Thoracic aorta (tissue), 2 donors: Measurements from ENCODE around the gene ZSCAN29. TPM values are rescaled to one million over a fixed set of nuclear protein-coding genes. Genes with fewer than 3 reads are reported as not detected.
A peak's percentile ranks its signal among the peaks of the same experiment; 100 is the strongest.

Experiments
- ATAC-seq: fragments of 150-250 bp; one replicate; pipeline ENCODE4 v1.8.0; 2017; ENCODE audit warnings: low read depth; ENCODE audit not compliant: insufficient number of reproducible peaks, low FRiP score
- DNase-seq: peaks from one replicate; pipeline ENCODE4 v3.0.0-alpha.2; 2020; ENCODE audit warnings: low spot score
- H3K27ac ChIP-seq, 2 donors: fragments of 200-600 bp; sonication (generic); 1 replicate in 1 of 2; 2 replicates in 1 of 2; pipeline ENCODE4 v1.5.1; 2016; ENCODE audit warnings: mild to moderate bottlenecking in 2 of 2, moderate library complexity in 2 of 2
- H3K27me3 ChIP-seq: fragments of 200-600 bp; sonication (generic); replicated peaks from 2 replicates; pipeline ENCODE4 v1.6.0; 2016; ENCODE audit warnings: mild to moderate bottlenecking; ENCODE audit not compliant: insufficient read depth
- H3K36me3 ChIP-seq: fragments of 200-600 bp; sonication (generic); one replicate; pipeline ENCODE4 v1.5.1; 2016
- H3K4me1 ChIP-seq, 2 donors: fragments of 200-600 bp; sonication (generic); 1 replicate in 1 of 2; 2 replicates in 1 of 2; pipeline versions ENCODE4 v1.5.1 to v1.6.0; 2016; ENCODE audit warnings: low read depth in 2 of 2, mild to moderate bottlenecking in 1 of 2; ENCODE audit not compliant: control insufficient read depth in 1 of 2
- H3K4me3 ChIP-seq: fragments of 200-600 bp; sonication (generic); 2 replicates; pipeline ENCODE4 v1.5.1; 2016; ENCODE audit warnings: mild to moderate bottlenecking
- H3K9me3 ChIP-seq: fragments of 200-600 bp; sonication (generic); 2 replicates; pipeline ENCODE4 v1.5.1; 2016
- CTCF ChIP-seq: fragments of 200-600 bp; sonication (generic); IDR thresholded peaks from one replicate; pipeline ENCODE4 v1.5.1; 2019; ENCODE audit warnings: antibody characterized with exemption
- total RNA-seq, 2 donors: library from RNA; depleted of rRNA; stranded (reverse); fragments of >200 nt; gene quantifications; one replicate each; pipeline versions ENCODE4 v1.1.0 to v1.2.3, GENCODE V29; 2016

The ZSCAN29 gene
- total RNA-seq, 2 donors from 2014 or later = 13.9 to 19.1 TPM

GRCh38 chr15:43376017-43376705, 5.3 kb upstream of the ZSCAN29 start:
- Histone ChIP-seq H3K9me3 (no peaks in the 10 kb centered on the region), H3K4me3 (no peak overlapping the region), H3K4me1 (peaks cover 6 to 14% of the 10 kb centered on the region in 2 donors), H3K27ac (no peak overlapping the region), H3K27me3 (no peaks in the 10 kb centered on the region), H3K36me3 (no peaks in the 10 kb centered on the region)
- ATAC-seq (no peak), DNase-seq (no peak)
- TF ChIP-seq CTCF = peak; percentile 58

GRCh38 chr15:43370310-43370974, 401 bp downstream of the ZSCAN29 start:
- no peaks in the 10 kb centered on the region for H3K9me3 ChIP-seq
- H3K4me1 ChIP-seq = peaks cover 14 to 39% of the 10 kb centered on the region in 2 donors
- ATAC-seq (peak; percentile 61), DNase-seq (no peak)
- TF ChIP-seq CTCF = no peak
- H3K27ac ChIP-seq = peak overlapping the region; percentile 16 to 37
- H3K4me3 ChIP-seq = peak overlapping the region; percentile 87
- no peaks in the 10 kb centered on the region for H3K27me3 ChIP-seq
- H3K36me3 ChIP-seq = peaks cover 4% of the 10 kb centered on the region

- DNase-seq = no peak
- no peak for TF ChIP-seq CTCF
- Histone ChIP-seq H3K4me1 (no peaks in the 10 kb centered on the region), H3K27ac (no peak overlapping the region), H3K27me3 (no peaks in the 10 kb centered on the region), H3K9me3 (peaks cover 39% of the 10 kb centered on the region), H3K4me3 (no peak overlapping the region), H3K36me3 (peaks cover 58% of the 10 kb centered on the region)
- ATAC-seq = no peak
Measured at GRCh38 chr15:43361313-43361903, 9.4 kb downstream of the ZSCAN29 start.

GRCh38 chr15:43360821-43361220, 10.0 kb downstream of the ZSCAN29 start:
- ATAC-seq = no peak

More at GRCh38 chr15:43360821-43361220, 10.0 kb downstream of the ZSCAN29 start:
- TF ChIP-seq CTCF = no peak
- Histone ChIP-seq H3K27me3 (no peaks in the 10 kb centered on the region), H3K36me3 (peaks cover 58% of the 10 kb centered on the region), H3K9me3 (peaks cover 39% of the 10 kb centered on the region), H3K4me1 (no peaks in the 10 kb centered on the region), H3K27ac (no peak overlapping the region), H3K4me3 (no peak overlapping the region)
- DNase-seq = no peak
